ENCODE results near the gene ATP13A2.

Gene ATP13A2, protein sequence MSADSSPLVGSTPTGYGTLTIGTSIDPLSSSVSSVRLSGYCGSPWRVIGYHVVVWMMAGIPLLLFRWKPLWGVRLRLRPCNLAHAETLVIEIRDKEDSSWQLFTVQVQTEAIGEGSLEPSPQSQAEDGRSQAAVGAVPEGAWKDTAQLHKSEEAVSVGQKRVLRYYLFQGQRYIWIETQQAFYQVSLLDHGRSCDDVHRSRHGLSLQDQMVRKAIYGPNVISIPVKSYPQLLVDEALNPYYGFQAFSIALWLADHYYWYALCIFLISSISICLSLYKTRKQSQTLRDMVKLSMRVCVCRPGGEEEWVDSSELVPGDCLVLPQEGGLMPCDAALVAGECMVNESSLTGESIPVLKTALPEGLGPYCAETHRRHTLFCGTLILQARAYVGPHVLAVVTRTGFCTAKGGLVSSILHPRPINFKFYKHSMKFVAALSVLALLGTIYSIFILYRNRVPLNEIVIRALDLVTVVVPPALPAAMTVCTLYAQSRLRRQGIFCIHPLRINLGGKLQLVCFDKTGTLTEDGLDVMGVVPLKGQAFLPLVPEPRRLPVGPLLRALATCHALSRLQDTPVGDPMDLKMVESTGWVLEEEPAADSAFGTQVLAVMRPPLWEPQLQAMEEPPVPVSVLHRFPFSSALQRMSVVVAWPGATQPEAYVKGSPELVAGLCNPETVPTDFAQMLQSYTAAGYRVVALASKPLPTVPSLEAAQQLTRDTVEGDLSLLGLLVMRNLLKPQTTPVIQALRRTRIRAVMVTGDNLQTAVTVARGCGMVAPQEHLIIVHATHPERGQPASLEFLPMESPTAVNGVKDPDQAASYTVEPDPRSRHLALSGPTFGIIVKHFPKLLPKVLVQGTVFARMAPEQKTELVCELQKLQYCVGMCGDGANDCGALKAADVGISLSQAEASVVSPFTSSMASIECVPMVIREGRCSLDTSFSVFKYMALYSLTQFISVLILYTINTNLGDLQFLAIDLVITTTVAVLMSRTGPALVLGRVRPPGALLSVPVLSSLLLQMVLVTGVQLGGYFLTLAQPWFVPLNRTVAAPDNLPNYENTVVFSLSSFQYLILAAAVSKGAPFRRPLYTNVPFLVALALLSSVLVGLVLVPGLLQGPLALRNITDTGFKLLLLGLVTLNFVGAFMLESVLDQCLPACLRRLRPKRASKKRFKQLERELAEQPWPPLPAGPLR

DNA sequence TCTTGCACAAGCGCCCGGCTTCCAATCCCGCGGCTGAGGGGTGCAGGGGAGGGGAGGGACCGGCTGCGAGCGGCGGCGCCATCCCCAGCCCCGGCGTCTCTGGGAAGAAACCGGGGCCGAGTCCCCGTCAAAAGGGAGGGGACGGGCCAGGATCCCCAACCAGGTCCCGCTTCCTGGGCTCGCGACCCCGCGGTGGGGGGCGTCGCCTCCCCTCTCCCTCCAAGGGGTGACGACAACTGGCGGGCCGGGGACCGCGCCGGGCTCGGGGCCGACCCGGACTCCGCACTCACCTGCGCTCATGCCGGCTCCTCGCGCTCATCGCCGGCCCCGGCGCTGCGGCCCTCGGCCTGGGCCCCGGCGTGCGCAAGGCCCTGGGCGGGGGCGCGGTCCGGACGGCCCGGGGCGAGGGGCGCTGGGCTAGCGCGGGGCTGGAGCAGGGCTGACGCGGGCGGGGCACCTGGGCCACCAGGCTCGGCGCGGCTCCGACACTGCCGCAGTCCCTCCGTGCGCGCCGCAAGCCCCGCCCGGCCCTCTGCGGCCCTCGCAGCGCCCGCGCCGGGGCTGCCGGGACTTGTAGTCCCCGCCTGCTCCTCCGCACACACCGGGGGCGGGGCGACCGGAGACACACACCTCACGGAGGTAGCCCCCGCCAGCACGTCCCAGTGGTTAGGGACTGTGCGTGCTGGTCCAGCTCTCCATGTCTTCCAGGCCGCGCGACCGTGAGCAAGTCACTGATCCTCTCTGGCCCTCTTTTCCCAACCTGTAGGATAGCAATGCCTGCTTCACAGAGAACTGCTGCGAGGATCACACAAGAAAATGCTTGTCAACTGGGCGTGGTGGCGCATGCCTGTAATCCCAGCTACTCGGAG, at the start of gene ATP13A2:
Gene ATP13A2, minus strand, starts transcription at position 490 of the 869 bp plus-strand sequence. Its CDS starts 190 bp downstream, at position 300.
- DNase-seq (ENCODE audit: low read depth): peak; percentile 48

DNA sequence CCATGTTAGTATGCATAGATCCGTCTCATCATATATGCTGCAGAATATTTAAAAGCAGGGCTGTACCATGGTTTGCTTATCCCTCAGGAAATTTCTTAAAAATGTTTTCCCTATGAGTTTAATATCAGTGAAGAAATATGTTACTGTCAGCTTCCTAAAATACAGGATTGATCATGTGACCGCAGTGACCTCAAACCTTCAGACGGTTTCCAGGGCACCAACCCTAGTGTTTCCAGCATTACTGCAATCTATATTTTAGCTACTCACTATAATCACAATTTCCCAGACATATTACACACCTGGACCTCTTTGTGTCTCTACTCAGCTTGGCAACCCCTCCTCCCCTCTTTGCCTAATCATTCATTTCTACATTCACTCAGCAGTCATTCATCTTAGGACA, 49.8 kb upstream of the ATP13A2 start:
- no peak for DNase-seq (ENCODE audit: low read depth)

DNA sequence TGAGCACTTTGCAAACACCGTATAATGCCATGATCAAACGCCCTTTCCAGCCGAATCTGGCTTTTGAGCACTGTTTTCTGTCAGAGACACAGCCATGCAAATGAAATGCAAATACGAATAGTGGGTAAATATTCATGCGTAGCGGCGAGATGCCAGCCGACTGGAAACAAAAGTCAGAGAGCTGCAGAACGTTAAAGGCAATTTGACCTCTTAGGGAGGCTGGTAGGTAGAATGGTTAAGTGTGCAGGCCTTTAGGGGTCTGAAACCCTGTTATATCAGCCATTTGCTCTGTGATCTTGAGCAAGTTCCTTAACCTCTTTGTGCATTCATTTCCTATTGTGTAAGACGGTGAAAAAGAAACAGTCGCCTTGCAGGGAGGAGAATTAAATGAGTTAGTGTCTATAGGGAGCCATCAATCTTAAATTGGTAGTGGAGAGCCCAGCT, 48.6 kb upstream of the ATP13A2 start:
- no peak for DNase-seq (ENCODE audit: low read depth)

DNA sequence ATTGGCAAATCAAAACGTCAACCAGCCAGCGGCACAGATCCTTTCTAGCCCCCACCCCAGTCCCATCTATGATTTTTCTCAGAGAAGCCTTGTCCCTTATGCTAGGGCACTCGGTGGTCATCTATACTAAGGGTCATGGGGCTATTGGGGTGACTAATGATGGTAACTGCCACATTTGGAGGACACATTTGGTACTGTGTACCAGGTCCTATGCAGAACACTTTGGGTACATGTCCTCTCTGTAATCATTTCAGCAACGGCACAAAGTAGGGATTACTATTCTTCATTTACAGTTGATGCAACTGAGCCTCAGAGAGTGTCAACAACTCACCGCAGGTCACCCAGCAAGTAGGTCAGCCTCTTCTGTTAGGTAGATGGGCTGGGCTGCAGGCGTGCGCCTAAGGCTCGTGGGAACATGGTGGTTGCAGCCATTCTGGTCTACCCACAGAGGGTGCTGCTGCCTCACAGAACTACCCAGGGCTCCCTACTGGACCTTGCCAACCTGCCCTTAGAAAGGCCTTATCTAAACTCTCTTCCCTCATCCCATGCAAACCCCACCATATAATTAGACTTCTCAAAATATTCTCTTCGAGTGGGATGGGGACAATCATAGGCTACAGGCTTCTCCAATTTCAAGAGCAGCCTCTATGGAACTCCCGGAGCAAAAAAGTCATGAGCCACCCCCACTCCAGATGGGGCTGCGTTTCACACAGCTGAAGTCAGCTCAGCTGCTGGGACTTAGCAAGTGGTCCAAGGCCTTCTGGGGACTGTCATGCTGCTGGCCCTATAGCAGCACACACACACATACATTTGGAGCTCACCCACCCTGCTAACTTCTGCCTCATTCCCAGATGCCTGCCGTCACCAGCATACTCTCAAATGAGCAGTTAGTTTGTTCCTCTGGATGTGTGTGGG, 47.9 kb upstream of the ATP13A2 start:
- no peak for DNase-seq (ENCODE audit: low read depth)

DNA sequence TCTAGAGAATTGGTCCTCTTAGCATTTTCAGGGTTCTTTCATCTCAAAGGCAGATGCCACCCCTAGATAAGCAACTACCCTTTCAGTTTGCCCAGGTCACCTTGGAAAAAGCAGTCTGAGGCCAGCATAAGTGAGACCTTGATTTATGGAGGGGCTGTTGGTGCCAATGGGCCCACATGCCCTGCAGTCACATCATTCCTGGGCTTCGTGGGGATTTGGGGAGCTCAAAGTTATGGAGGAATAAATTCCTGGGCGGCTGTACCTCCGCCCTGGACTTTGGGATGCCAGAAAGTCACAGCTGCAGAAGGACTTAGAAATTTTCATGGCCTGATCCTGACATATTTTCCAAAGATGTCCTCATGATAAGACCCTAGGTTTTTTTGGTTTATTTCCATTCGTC, 44.8 kb upstream of the ATP13A2 start:
- no peak for DNase-seq (ENCODE audit: low read depth)

DNA sequence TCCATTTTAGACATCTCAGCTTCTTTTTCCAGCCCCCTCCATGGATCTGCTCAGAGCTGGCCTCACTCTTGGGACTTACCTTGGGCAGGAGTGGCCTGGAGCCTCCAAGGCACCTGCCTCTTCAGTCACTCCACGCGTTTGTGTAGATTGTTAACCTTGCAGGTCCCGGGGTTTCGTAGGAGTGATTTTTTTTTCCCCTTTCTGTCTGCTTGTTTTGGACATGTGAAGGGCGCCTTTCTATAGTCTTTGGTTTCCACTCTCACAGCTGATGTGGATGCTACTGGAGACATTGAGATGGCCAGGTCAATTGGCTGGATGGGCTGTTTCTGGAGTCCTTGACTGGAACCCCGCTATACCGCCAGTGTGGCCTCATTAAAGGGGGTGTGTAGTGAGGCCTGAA, 44.1 kb upstream of the ATP13A2 start:
- no peak for DNase-seq (ENCODE audit: low read depth)

DNA sequence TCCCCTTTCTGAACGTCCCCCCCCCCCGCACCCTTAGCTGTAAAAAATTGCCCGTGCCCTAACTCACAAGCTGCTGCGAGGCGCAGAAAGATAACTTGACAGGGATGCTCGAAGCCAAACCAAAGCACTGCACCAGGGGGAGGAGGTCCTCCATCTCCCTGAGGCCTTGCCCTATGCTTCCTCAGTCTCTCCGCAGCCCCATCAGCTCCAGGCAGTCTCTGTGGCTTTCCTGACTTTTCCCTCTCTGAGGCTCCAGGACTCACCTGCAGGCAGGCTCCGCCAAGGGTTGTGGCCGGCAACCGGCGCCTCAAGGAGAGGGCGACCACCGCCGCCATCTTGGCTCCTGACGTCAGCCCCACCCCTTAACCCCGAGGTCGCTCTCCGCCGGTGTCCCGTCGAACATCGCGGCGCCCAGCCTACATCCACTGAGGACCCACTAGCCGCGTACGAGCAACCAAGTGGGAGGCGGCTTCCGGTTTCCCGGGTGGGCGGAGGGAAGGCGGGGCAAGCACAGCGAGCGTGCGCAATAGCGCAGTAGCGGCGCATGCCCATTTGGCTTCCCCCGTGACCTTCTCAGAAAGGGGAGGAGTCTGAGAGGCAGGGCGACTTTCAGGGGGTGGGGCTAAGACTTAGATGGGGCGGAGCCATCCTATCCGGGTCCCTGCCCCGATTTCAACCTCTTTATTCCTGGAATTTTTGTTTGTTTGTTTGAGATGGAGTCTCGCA, 42.1 kb upstream of the ATP13A2 start, which contains the start of gene SDHB:
Gene SDHB, minus strand, starts transcription at position 348 of the 726 bp plus-strand sequence. Its CDS starts 13 bp downstream, at position 335.
- DNase-seq (ENCODE audit: low read depth): peak; percentile 98

DNA sequence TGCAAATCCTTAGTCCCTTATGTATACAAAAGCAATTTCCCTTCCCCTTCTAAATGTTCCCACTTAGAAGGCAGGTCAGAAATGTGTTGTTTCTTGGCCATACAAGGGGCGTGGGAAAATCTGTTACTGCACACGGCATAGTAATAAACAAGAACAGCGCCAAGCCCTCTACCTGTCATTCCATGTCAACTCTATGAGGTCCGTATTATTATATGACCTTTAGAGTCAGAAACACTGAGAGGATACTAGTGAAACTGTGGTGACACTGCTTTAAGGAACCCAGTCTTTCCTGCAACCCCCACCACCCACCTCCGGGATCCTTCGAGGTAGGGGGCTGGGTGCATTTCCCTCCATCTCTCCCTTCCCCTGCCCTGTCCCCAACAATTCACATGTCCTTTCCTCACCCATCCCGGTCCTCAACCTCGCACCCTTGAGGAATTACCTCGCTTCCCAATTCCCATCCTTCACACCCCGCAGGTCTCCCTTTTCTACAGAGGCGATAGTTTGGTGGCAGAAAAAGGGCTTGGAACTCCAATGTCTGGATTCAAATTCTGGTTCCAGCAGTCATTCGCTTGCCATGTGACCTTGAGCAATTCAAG, 41.5 kb upstream of the ATP13A2 start:
- no peak for DNase-seq (ENCODE audit: low read depth)

DNA sequence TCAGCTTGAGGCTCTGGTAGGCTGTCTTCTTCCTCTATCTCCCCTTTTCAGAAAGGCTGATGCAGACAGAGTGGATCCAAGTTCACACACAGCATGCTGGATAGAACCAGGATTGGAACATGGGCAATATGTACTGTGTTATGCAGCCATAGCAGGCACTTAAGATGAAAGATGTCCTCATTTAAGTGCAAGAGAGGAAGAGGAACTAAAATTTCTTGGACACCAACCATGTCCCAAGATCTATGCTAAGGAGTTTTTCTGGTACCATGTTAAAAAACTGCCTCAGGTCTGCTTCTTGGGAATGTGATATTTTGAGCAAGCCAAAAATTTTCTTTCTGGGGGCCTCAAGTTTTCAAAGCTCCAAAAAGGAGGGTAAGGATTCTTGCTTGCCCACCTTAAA, 40.9 kb upstream of the ATP13A2 start:
- DNase-seq (ENCODE audit: low read depth): no peak

DNA sequence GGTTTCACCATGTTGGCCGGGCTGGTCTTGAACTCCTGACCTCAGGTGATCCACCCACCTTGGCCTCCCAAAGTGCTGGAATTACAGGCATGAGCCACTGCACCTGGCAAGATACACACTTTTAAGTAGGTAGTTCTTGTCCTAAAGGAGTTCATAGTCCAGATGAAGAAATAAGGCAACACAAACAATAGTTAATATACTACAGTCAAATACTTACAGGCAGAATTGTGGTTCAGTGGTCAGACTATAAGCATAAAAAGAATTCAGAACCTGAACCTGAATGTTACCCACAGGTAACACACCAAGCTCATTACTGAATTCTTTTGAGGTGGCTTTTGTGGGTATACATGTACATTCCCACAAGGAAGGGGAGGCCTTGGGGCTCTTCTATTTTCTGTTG, 40.3 kb upstream of the ATP13A2 start:
- no peak for DNase-seq (ENCODE audit: low read depth)

DNA sequence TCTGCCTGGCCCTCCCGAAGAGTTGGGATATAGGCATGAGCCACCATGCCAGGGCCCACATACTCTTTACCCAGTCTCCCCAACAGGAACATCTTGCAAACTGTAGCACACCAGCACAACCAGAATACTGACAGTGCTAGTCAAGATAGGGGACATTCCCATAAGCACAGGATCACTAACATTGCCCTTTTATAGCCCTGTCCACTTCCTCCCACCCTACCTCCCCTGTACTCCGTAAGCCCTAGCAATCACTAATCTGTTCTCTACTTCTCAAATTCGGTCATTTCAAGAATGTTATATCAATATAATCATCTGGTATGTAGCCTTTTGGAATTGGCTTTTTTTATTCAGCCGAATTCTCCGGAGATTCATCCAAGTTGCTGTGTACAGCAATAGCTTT, 36.2 kb upstream of the ATP13A2 start:
- no peak for DNase-seq (ENCODE audit: low read depth)

DNA sequence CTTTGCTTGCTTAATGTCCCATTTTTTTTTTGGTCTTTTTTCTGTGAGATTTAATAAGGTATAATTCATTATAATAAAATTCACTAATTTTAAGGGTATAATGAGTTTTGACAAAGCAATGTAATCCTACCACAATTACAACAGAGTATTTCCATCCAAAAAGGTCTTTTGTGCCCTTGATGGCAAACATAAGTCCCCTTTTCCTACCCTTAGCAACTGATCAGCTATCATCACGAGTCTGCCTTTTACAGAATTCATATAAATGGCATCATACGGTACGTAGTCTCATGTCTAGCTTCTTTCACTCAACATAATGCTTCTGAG, 34.6 kb upstream of the ATP13A2 start:
- DNase-seq (ENCODE audit: low read depth): no peak

DNA sequence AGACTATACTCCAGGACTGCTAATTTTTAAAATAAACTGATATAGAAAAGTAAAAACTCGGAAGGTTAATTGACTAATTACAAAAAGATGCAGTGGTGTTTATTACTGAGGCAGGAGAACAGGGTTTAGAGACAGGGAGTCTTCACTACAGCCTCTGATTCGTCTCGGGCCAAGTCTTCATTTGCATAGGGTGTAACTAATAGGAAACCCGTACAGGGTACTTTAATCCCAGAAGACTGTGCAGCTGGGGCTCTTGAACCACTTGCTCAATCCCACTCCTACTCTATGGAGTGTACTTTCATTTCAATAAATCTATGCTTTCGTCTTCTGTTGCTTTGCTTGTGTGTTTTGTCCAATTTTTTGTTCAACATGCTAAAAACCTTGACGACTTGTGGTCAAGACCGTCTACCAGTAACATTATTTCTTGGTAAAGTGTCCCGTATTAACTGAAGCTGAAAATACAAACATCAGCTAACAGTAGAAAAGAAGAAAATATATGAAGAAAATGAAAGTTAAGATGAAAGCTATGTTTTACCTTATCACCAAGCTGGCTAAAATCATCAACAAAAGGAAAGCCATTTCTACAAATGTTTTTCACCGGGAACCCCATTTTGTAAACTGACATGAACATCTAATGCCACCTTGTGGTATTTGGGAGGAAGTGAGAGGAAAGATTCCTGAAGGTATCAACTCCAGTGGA, 34.1 kb upstream of the ATP13A2 start:
- no peak for DNase-seq (ENCODE audit: low read depth)

DNA sequence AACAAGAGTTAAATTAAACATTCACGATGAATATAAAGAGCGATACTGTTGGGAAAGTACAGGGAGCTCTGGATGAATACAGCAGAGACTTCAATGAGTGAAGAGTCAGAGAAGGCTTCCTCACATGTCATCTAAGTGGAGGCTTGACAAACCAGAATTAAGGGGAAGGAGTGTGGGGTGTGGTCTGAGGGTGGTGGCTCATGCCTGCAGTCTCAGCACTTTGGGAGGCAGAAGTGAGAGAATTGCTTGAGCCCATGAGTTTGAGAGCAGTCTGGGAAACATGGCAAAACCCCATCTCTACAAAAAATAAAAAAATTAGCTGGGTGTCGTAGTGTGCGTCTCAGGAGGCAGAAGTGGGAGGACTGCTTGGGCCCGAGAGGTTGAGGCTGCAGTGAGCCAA, 33.4 kb upstream of the ATP13A2 start:
- no peak for DNase-seq (ENCODE audit: low read depth)

DNA sequence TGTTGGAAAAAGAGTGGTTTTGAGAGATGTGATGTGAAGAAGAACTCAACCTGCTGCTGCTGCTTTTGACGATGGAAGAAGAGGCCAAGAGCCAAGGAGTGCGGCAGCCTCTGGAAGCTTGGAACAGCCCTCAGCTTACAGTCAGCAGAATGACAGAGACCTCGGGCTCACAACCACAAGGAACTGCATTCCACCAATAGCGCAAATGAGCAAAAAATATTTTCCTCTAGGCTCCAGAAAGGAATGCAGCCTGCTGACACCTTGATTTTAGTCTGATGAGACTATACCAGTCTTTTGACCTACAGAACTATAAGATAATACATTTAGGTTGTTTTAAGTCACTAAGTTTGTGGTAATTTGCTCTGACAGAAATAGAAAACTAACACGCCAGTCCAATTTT, 31.9 kb upstream of the ATP13A2 start:
- DNase-seq (ENCODE audit: low read depth): no peak

DNA sequence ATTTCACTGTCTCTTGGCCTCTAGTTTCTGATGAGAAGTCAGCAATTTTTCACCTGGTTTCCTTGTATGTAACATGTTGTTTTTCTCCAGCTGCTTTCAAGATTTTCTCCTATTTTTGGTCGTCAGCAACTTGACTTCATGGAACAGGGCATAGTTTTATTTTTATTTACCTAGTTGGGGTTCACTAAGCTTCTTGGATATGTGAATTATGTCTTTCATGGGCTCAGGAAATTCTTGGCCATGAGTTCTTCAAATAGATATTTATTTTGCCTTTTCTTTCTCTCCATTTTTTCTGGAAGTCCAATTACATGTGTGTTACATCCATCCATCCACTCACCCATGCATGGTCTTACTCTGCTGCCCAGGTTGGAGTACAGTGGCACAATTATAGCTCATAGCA, 28.4 kb upstream of the ATP13A2 start:
- DNase-seq (ENCODE audit: low read depth): no peak

DNA sequence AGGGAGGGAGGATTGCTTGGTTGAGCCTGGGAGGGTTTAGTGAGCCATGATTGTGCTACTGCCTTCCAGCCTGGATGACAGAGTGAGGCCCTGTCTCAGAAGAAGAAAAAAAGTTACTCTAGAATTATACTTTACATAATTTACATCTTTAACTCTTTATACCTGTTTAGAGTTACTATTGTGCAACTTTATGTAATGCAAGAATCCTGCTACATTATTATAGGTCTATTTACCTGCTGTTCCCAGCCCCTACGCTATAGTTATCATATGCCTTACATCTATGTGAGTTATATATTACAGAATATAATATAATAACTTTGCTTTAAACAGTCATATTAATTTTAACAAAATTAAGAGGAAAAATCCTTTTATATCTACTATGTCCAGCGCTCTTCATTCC, 27.8 kb upstream of the ATP13A2 start:
- no peak for DNase-seq (ENCODE audit: low read depth)

DNA sequence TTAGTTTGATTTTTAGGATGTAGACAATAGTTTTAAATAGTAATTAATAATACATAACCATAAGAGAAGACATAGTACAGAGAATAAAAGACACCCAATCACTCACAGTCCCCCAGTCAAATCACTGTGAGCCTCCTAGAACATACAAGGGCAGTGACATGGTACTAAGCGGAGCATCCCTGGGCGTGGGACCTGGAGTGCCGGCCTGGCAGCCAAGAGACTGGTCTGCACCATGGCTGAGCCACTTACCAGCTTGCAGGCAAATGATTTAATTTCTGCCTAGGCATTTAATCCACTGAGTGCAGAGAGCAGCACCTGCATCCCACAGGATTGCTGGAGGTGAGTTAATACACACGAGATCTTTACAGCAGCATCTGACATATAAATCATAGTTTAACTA, 21.8 kb upstream of the ATP13A2 start:
- no peak for DNase-seq (ENCODE audit: low read depth)

DNA sequence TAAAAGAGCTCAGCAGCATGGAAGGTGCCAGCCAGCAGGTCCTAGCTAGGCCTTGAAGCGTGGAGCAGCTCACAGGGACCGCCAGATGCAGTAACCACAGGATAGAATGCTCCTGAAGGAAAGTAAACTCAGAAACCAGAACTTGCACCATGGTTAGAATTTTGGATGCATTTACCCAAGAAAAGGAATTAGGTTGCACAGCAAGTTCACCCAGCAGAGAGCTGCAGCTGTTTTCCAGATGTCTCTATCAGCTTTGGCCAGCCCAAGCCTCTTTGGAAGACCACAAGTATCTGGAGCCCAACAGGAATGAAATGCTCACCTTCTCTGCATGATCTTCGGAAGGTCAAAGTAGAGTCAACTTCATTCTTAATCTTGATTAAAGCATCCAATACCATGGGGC, 21.0 kb upstream of the ATP13A2 start:
- DNase-seq (ENCODE audit: low read depth): no peak

All from stimulated activated CD8-positive, alpha-beta memory T cell treated with anti-CD3 and anti-CD28 coated beads, Interleukin-7, amount 100 ng/mL, for 24 hours (primary cell).